Hematopoietic multipotent progenitor cell treated with erythropoietin and hydrocortisone succinate and interleukin-3 and kit ligand, for 15 days (in vitro differentiated cells): Measurements from ENCODE around the gene GDPD5.

Experiments used
- DNase-seq: peaks from one replicate; pipeline ENCODE4 v3.0.0-alpha.2; 2015; ENCODE audit warnings: low spot score

Gene GDPD5

DNA sequence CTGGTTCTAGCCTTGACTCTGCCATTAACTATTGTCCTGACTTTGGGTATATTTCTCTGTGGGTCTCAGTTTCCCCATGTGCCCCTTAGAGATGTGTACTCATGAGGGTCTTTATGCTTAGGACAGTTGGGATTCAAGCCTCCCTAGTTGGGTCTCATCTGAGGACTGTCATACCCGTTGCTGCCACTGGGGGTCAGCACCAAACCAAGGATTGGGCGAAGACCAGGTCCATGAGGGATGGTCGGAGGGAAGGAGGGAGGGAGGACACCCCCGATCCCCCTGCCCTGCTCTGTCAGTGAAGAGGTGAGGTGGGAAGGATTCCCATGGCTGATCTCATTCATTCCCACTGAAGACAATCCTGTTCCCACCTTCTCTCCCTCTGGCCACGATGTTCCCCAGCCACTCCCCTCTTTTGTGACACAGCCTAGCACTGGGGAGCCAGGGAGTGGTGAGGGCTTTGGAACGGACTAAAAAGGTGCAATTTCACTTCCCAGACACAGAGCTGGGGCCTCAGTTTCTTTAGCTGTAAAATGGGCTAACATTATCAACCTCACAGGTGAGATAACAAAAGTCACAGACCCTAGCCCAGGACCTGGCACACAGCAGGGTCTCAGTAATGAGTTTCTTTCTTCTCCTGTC lies 80.3 kb downstream of the GDPD5 start:
- peak; percentile 80 for DNase-seq

DNA sequence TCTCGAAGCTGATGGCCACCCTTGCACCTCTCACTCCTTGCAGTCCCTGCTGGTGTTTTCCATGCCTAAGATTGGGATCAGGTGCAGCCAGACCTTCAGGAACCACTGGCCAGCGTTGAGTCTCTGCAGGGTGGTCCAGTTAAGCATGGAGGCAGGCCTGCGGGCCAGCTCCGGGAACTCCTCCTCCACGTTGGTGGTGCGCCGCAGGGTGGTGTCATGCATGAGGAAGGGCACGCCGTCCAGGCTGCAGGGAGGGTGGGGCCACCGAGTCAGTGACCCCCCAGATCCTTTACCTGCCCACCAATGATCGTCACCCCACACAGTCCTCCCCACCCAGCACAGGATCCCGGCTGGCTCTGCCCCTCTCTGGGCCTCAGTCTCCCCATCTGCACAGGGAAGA lies 82.7 kb downstream of the GDPD5 start:
- no peak for DNase-seq

DNA sequence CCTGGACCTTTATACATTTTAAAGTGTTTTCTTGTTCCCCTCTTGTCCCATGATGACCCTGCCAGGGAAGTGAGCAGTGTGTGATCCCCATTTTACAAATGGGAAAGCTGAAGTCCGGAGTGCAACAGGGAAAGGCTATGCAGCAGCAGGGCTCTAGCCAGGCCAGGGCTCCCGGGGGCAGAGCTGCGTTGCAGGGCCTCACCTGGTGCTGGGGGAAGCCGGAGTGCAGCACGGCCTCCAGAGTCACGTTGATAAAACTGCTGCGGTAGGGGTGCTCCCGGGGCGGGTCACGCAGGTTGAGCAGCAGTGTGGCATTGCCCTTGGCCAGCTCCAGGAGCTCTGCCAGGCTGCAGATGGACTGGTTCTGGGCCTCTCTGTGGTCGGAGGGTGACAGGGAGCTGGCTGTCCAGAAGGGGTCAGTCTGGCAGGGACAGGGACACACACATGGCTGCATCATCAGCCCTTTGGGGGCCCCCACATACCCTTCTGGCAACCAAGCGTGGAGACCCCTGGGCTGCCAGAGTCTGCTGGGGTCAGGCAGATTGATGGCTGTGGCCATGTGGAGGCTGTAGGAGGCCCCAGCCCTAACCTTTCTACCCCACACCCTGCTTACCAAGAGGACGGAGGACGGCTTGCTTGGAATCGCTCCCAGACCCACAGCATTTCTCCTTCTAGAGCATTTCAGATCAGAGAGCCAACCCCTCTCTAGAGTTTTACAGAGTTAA lies 83.4 kb downstream of the GDPD5 start:
- no peak for DNase-seq

DNA sequence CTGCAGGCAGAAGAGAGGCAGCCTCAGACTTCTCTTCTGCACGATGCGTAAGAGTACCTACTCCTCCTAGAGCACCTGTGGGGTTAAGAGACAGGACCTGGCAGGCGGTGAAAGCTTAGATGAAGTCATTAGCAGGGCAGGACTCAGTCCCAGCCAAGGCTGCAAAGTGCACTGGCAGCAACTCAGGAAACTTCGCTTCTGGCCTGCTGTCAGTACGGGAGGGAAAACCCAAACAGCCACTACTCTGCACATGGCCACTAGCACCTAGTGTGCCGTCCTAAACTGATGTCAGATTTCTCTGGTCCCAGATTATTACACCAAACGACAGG lies 84.0 kb downstream of the GDPD5 start:
- DNase-seq = no peak

DNA sequence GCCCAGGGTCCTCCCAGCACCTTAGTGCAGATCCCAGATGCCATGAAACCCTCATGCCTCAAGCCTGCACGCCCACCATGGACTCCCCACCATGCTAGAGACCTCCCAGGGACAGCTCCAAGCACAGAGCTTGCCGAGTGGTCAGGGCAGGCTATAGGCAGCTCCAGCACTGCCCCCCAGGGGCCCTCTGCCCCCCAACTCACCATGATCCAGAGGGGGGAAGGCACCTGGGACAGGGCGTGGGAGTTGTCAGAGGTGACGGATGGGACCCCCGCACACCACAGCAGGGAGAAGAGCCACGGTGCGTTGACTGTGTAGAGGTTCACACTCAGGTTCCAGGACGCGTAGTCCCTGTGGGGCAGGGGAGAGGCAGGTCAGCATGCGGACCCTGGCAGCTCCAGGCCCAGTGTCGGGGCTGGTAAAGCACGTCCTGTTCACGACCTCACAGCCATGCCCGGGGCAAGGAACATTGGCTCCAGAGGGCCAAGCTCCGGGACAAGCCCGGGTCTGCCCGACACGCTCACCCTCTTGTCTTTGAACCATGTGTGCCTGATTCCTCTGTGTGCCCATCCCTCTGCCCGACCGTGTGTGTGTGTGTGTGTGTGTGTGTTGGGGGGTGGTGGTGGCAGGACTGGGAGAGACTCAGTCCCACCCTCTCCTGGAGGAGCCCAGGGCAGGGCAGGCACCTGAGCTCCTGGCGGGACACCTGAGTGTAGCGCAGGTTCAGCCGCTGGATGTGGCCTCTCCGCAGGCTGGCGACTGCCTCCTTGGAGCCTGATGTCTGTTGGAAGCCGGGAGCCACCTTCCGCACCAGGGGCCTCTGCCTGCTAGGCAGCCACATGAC lies 84.6 kb downstream of the GDPD5 start:
- DNase-seq = no peak

DNA sequence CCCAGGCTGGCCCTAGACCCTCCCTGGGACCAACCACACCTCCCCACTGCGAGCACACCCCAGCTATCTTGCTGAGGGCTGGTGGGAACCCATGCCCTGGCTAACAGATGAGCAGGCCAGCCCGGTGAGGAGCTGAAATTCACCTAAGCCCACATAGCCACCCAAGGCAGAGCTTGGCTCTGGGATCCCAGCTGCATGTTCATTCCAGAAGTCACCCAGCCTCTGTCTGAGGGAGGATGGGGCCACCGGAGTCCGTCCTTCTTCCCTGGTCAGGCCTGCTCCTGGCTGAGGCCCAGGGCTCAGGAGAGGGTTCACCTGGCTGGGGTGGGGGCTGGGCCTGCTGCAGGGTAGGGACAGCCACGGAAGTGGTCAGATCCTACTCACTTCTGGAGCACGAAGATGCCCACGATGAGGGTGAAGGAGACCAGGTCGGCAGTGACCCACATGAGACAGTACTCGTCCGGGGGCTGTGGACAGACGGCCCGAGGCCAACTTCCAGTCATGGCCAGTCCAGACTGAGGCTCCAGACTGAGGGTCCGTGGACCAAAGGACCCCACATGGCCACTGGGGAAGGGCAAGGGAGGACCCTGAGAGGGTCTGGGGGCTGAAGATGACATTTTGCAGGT lies 86.1 kb downstream of the GDPD5 start:
- DNase-seq = no peak

DNA sequence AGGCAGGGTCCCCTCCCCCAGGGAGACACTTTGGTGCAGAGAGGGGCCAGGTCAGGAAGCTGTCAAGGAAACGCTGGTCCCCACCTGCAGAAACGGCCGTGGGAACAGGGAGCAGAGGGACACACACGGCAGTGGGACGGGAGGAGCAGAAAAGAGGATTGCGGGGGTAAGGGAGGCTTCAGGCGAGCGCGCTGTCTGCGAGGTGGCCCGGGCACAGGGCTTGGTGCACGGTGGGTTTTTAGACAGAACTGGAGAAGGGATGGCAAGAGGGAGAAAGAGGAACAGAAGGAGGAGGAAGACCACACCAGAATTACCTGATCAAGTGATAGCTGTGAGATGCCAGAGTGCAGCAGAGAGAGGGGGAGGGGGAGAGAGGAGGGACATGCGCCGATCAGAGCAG lies 86.7 kb downstream of the GDPD5 start:
- DNase-seq = no peak

DNA sequence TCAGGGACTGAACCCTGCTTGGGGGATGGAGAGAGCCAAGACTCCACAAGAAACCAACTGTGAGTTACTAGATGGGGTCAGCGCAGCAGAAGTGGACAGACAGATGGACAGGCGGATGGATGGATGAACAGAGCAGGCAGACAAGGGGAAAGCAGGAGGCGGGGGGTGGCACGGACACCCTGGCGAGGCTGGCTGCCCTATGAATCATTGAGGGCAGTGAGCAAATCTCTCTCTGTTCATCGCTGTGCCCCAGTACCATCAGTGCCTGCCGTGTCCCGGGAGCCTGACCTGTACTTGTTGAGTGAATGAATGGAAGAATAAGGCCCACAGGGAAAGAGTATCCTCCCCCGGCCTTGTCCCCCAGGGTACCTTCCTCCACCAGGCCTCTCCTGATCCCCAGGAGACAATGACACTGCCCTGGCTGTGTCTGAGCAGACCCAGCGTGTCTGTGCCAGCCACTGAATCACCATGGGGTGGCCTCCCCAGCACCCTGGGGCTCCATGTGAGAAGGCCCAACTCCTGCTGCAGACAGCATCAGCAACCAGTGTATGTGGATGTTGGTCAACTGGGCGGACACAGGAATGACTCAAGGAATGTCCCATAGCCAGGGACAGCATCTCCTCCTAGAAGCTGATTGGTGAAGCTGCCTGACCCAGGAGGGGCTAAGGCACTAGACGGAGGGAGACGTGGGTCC lies 87.6 kb downstream of the GDPD5 start:
- no peak for DNase-seq

DNA sequence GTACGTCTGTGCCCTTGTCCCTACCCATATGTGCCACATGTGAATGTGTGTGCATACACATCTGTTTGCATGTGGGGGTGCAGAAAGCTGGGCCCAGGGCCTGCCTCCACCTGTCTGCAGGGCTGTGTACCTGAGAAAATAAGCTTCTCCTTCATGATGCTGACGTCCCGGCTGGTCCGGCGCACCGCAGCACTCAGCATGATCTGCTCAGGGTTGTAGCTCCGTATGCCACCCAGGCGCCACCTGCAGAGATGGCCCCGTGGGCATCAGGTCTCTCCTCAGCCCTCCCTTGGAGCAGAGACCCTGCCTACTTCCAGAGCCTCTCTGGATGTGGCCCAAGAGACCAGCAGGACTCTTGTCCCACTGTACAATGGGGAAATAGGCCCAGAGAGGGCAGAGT lies 88.9 kb downstream of the GDPD5 start:
- DNase-seq = no peak

DNA sequence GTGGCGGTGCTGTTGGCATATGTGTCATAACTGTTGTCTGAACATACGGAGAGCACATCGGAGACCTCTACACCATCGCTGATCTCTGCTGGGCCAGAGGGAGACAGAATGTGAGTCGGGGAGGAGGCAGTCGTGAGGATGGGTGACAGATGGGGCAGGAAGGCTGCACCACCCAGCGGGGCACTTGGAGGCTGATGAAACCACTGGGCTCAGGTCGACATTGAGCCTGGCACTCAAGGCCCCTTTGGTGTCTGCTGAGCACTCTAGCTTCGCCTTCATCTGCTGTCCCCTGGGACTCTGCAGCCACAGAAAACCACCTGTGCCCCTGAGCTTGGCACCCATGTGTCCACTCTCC lies 90.2 kb downstream of the GDPD5 start:
- no peak for DNase-seq

DNA sequence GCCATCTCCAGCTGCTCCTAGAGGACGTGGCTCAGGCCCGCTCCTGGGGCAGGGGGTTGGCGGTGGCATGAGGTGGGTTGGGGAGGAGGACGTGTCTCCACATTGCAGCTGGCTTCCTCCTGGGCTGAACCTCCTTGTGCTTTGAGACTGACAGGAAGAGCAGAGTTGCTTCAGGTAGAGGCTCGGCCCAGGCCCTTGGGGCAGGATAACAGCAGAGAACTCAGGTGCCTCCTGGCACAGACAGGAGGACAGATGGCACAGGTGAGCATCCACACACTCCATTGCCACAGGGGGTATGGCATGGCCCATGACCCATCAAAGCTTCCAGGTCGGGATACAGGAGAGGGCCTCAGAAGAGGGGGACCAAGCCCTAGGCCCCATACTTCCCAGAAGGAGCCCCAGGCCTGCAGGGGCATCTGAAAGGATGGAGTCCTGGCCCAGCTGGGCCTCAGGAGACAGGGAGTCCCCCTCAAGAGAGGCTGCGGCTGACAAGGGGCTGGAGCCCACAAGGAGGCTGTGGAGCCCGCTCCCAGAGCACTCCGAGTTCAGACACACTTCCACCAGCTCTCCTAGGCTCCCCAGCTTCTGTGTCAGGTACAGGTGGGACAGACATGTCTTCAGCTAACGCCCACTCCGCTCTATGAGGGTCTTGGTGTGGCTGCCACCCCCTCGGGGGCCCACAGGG lies 90.7 kb downstream of the GDPD5 start:
- DNase-seq = no peak

DNA sequence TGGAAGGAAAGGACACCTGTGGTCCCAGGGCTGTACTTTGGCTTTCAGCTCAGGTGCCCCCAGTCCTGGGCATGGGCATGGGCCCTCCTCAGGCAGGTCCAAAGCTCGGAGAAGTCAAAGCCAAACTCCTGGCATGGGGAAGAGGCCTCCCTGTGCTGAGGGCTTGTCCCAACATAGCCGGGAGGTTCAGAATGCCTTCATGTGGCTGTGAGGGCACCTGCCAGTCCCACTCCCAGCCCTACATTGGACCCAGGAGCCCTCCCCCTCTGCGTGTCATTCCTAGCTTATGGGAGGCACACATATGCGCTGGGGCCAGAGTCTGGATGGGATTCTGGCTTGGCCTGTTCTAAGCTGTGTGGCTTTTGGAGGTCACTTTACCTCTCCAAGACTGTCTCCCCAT lies 91.7 kb downstream of the GDPD5 start:
- no peak for DNase-seq

DNA sequence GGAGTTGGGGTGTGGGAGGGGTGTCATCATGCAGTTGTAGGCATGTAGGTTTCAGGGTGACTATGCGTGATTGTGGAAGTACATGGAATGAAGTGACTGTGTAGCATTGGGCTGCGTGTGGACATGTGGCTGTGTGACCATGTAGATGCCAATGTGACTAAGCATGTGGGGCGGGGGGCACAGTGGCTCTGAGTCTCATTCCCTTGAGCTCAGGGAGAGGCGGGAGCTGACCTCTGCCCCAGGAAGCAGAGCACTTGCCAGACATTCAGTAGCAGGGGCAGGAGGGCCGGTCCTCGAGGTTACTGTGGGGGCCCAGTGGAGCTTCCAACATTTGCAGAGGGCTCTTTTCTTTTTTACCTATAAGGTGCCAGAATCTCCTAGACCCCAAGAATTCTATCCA lies 92.3 kb downstream of the GDPD5 start:
- no peak for DNase-seq

DNA sequence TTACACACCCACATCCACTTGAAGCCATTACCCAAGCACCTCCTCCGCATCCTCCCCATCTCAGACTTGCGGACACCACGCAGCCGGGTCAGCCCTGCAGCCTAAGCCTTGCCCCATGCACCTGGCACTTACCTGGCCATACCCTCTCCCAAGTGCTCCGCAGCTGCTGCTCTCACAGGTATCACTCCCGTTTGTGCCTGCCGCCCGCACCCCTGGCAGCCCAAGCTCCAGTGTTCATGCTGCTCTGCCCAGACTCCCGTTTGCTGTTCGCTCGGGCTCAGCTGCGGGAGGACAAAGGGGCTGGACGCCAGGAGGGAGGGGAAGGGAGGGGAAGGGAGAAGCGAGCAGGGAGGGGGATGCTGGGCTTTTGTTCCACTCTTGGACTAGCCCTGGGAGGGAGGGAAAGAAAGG lies 92.8 kb downstream of the GDPD5 start, which contains the start of gene KLHL35:
TSS of gene KLHL35 (minus strand) at position 293 of the 411 bp plus-strand sequence. CDS start 2,574 bp downstream, outside the sequence.
- no peak for DNase-seq

DNA sequence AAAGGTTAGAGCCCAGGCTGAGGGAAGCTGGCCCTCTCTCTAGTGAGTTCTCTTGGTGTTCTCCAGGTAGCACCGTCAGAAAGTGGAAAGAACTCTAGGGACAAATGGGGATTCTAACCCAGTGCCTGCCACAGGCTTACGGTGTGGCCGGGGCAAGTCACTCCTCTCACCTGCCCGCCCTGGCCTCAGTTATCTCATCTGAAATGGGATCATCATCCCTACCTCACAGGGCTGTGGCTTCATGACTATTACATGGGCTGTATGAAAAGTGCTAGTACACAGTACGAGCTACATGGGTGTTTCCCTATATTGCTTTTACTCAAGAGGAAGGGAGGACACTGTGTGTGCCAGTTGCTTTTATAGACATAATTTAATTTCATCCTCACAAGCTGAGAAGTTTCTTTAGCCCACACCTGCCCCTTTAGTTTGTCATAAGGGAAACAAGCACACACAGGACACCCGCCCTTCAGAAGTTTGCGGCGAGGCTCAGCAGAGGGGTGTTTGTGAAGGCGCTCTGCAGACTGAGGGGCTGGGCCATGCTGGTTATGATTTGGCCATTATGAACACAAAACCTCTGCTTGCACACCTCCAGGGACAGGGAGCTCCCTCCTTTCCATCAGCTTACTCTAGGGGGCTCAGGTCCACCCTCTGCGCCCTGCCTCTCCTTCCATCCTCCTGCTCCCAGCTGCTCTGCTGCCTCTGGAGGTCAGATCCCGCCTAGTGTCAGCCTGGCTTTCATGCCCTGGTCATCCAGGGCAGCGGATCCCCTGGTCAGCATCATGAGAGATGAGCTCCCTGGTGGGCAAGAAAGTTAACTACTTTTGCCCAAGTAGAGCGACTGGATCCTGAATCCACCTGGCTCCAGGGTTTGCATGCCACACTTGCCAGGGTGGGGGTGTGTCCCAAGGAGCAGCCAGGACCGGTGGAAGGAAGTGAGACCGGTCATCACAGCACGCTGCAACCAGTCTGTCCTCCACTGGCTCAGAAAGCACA lies 93.9 kb downstream of the GDPD5 start:
- DNase-seq = no peak

DNA sequence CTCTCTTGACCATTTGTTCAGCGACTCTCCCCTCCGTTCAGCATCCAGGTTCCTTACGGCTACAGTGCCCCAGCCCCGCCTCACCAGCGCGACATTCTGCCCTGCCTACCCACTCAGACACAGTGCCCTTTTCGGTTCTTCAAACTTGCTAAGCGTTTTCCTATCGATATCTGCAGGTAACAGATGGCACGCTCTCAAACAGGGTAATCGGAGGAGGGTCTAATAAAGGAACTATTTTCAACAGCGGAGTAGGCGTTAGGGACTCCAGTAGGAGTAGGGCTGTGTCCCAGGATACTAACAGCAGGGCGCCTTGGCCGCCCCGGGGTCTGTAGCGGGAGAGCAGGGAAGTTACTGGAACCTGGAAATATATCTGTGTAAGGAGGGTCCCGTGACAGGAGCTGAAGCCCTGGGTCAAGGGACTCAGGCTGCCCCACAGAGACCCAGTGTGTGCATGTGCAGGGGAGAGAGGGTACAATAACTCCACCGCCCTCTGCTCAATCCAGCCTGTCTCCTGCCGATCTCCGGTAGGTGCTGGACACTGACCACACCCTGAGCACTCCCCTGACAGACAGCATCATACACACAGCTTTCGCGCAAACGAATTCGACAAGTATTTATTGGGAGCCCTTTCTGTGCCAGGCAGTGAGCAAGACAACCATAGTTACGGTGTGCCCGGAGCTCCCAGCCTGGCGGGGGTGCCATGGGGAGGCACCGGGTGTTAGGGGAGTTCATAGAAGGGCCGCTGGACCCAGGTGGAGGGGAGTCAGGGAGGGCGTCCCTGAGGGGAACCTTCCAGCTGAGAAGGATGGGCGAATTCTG lies 94.8 kb downstream of the GDPD5 start:
- no peak for DNase-seq

DNA sequence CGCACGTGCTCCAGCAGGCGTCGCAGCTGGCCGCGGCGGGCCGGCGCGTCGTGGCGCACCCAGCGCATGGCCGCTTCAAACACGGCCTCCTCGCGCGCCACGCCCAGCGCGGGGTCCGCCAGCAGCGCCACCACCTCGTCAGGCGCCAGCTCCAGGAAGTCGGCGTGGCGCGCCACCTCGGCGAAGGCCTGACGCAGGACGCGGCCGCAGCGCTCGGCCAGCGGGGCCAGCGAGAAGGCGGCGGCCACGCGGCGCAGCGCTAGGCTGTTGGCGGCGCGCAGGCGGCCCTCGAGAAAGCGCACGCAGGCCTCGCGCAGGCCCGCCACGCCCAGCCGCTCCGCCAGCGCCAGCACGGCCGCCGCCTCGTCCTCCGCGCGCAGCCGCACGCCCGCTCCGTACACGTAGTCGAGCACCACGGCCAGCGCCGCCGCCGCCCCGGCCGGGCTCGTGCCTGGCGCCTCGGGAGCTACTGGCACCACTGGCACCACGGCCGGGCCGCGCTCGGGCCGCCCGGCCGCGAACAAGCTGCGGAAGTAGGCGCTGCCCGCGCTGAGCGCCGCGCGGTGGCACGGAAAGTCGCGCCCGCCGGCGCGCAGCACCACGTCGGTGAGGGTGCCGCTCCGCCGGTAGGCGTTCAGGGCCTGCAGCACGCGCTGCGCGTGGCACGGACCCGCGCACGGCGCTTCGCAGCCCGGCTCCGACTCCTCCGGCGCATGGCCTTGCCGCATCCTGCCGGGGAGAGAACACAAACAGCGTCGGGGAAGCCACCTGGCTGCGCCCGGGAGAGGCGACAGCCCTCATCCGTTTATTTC lies 95.6 kb downstream of the GDPD5 start:
- DNase-seq = peak; percentile 72

DNA sequence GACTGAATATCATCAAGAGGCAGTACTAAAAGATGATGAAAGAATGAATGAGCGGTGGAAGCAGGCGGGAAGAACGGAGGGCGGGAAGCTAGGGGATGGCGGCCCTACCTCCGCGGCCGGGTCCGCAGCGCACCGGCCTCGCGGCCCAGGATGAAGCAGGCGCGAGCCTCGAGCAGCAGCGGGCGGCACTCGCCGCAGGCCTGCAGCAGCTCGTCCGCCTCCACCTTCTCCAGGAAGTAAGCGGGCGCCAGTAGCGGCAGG lies 96.2 kb downstream of the GDPD5 start:
- no peak for DNase-seq
